ENCODE measurements around the gene SLC9A7.
"Not testable (repeated sequence)": the region's sequence is repeated elsewhere in the genome, so short reads cannot be mapped to it uniquely, and the experiment has no call there.

The SLC9A7 gene

GRCh38 chrX:46754586-46755061 is 4.3 kb downstream of the SLC9A7 start:
- no peak for DNase-seq (ENCODE audit: low read depth)

DNA sequence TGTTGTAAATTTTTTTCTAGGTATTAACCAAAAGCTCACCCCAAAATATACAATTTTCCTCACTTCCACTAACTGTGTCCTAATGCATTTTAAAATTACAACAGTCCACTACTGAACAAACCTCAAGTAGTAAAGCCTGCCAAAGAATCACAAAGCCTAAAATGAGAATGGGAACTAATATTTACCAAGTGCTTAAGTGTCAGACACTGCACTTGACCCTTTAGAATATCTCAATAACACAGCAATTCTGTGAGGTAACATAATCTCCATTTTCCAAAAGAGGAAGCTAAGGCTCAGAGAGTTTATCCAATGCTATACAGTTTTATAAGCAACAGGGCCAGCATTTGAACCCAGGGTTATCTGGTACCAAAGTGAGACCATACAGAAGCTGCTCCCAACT is 4.9 kb downstream of the SLC9A7 start:
- no peak for DNase-seq (ENCODE audit: low read depth)

DNA sequence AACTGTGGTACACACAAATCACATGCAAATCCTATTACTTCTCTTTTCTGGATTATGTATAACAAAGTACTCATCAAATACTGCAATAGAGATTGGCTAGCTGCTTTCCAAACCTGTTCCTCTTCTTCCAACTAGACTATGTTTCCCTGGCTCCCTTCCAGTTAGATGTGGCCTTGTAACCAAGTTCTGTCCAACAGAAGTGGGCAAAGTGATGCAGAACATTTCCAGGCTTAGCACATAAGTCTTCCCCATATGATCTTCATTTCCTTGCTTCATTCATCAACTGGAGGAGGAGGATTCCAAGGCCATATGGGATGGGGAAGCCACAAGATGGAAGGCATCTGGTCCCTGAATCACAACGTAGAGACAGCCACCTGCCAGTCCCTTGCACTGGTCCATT is 8.0 kb downstream of the SLC9A7 start:
- no peak for DNase-seq (ENCODE audit: low read depth)

GRCh38 chrX:46744009-46744408 is 14.9 kb downstream of the SLC9A7 start:
- no peak for DNase-seq (ENCODE audit: low read depth)

GRCh38 chrX:46743046-46743445 is 15.9 kb downstream of the SLC9A7 start:
- DNase-seq (ENCODE audit: low read depth) = no peak

DNA sequence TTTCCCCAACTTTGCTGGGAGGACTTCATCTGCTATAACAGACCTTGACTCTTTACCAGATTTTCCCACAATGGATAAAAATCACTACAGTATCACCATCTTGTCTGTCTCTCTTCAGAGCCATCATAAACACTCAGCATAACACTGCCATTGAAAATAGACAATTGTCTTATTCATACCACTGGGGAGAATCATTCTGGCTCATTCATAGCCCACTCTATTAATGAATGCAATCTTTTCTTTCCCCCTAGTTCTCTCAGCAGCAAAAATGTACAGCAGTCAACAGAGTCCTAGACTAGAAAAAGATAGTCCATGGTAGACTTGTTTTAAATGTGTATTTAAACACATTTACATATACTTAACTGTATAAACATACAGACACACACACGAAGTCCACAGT is 19.2 kb downstream of the SLC9A7 start:
- no peak for DNase-seq (ENCODE audit: low read depth)

DNA sequence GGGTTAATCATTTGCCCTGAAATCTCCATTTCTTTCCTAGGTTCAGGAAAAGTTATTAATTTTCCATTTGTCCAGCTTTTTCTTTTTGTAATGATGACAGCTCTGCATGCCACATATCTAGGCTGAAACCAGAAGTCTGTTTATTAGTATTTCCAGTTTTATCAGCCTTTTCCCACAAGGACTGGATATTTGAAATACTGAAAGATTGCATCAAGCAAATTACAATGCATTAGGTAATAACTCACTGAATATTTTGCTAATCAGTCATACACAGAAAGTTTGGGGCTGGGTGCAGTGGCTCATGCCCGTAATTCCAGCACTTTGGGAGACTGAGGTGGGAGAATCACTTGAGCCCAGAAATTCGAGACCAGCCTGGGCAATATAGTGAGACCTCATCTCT is 21.5 kb downstream of the SLC9A7 start:
- DNase-seq (ENCODE audit: low read depth) = no peak

DNA sequence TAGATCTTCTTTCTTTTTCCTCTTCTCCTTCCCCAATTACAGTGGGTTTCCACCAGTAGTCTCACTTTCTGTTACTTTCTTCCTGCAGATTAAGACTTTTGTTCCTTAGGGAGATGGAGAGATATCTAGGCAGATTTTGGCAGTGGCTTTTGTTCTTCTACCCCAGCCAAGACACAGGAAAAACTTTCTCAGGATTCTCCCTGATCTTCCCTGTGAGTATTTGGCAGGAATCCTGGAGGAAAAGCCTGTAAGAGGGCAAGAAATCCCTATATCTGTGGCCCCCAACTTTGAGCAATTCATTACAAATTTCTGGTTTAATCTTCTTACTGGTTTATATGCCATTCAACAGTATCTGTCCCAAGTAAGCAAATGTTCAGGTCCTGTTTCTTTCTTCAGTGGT is 21.9 kb downstream of the SLC9A7 start:
- no peak for DNase-seq (ENCODE audit: low read depth)

- DNase-seq (ENCODE audit: low read depth) = no peak
Measured at GRCh38 chrX:46735622-46736021, 23.3 kb downstream of the SLC9A7 start.

DNA sequence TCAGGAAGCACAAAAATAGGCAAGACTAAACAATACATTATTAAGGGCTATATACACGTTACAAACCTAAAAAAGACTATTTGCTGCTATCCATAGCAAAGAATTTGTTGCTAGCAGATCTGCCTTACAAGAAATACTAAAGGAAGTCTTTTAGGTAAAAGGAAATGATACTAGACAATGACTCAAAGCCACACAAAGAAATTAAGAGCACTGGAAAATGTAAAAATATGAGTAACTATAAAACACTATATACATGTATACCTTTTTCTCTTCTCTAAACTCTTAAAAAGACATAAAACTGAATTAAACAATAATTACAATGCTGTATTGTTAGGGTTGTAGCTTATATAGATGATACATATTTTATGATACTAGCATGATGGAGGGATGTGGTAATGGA is 25.7 kb downstream of the SLC9A7 start:
- no peak for DNase-seq (ENCODE audit: low read depth)

DNA sequence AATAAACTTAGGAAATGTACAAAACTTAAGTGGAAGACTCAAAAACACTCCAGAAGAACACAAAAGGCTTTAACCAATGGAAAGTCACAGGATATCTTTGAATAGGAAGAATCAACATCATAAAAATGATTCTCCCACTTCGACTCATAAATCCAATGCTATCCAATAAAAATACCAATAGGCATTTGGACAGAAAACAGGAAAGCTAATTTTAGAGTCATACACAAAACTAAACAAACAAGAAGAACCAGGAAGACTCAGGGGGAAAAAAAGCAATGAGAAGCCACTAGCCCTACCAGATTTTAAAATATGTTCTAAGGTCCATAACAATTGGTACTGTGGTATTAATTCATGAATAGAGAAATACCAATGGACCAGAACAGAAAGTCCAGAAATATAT is 28.2 kb downstream of the SLC9A7 start:
- DNase-seq (ENCODE audit: low read depth) = no peak

DNA sequence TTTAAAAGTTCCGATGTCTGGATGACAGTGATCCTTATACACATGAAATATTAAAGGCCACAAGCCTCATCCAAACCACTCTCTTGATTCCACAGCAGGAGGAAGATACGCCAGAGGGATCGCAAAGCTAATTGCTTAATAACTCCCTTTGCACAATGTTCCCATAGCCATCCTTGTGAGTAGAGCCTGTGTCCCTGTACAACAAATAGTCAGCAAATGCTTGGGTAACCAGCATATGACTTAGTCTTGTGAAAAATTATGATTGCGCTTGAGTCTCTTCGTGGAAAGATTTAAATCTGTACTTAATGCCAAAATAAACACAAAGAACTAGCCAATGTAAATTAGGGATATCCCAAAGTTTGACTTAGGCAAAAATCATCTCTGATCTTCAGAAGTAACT is 31.5 kb downstream of the SLC9A7 start:
- no peak for DNase-seq (ENCODE audit: low read depth)

DNA sequence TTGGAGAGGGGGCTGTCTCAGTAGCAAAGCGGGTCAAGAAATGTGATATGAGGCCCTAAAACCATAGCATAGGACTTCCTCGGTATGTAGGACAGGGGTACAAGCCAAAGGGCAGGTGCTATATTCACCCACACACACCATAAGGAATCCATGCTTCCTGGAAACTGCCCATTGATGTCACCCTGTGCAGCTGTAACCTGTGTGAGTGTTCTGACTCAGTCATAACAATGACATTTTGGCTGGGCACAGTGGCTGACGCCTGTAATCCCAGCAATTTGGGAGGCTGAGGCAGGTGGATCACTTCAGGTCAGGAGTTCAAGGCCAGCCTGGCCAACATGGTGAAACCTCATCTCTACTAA is 35.4 kb downstream of the SLC9A7 start:
- DNase-seq (ENCODE audit: low read depth) = not testable (repeated sequence)

DNA sequence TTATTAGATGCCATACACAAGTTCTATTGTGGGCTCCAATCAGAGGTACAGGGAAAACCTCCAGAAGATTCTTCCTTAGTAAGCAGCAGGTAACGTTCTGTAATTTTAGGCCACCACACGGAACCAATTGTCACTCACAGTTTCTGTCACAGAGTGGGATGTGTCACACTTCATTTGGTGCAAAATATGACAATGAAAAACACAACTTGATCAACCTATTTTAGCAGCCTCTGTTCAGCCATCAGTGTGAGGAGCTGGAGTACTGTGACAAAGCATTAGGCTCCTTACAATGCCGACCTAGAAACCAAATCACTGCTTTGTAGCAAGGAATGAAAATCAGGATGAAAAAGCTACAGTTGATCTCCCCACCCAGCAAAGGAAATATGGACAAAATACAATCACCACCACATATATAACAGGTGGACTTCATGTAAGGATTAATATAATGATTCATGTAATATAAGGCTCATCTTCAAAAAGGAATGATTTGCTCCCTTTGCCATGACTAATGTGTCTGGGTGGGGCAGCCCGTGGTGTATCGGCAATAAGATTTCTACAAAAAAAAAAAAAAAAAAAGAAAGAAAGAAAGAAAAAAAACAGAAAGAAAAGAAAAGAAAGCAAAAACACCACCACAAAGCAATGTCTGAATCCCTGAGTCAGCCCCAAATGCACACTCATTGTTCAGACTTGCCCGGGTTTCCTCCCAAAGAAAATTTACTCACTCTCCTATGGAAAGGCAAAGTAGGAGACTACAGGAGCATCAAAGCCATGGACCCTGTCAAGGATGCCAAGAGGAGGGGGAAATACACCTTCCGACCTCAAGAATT is 36.0 kb downstream of the SLC9A7 start:
- no peak for DNase-seq (ENCODE audit: low read depth)

- no peak for DNase-seq (ENCODE audit: low read depth)
Measured at GRCh38 chrX:46716796-46717195, 42.1 kb downstream of the SLC9A7 start.

DNA sequence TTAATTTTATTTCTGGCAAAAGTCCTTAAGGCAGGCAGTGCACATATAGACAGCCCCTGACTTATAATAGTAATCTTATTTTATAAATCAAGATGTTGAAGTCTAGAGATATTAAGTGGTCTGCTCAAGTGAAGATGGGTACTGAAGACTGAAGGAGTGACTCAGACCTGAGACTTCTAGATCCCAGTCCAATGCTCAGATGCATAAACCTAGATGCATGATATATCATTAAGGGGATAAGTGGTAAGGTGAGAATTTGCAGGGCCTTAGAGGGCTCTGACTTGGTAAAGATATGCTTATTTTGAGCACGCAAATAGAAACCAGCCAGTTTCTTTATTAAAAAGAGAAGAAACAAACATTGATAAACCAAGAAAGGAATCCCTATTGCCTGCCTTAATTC is 42.9 kb downstream of the SLC9A7 start:
- no peak for DNase-seq (ENCODE audit: low read depth)

DNA sequence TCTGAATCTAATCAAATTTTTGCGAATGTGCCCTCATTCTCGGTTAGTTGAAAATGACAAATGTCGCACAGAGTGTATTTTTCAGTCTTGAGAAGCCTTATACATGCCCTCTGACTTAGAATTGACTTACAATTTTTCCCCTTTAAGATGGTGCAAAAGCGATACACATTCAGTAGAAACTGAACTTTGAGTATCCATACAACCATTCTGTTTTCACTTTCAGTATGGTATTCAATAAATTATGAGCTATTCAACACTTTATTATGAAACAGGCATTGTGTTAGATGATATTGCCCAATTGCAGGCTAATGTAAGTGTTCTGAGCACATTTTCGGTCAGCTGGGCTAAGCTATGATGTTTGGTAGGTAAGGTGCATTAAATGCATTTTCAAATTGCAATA is 43.4 kb downstream of the SLC9A7 start:
- DNase-seq (ENCODE audit: low read depth) = no peak

DNA sequence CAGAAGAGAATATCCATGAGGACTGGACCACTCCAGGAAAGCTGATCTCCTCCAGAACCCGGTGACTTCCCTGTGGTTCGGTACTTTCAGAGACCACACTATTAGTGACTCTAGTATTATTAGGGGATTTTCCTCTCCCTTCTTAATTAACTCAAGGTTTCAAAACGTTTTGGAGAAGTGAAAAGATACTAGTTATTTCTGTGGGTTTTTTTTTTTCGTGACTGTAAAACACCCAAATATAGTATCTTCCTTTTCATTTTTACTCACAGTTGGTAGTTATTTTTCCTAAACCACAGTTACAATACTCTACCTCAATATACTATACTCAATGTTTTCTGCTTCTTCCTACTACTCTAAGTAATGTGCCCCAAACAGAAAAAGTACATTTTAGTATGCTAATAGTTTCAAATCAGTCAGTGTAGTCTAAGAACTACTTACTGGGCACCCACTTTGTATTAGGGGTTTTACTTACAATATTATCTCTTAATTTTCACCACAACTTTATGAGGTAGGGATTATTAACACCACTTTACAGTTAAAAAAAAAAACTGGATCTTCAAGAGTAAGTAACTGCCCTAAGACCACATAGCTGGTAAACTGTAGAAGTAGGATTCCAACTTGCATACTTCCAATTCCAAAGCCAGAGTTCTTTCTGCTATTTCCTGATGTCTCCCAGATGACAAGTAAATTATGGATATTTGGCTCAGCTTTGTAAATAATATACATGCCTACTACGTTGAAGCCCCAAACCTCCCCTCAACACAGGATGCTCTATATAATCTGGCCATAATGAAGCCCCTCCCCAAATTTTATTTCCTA is 45.0 kb downstream of the SLC9A7 start:
- no peak for DNase-seq (ENCODE audit: low read depth)

- no peak for DNase-seq (ENCODE audit: low read depth)
Measured at GRCh38 chrX:46712764-46713163, 46.2 kb downstream of the SLC9A7 start.

DNA sequence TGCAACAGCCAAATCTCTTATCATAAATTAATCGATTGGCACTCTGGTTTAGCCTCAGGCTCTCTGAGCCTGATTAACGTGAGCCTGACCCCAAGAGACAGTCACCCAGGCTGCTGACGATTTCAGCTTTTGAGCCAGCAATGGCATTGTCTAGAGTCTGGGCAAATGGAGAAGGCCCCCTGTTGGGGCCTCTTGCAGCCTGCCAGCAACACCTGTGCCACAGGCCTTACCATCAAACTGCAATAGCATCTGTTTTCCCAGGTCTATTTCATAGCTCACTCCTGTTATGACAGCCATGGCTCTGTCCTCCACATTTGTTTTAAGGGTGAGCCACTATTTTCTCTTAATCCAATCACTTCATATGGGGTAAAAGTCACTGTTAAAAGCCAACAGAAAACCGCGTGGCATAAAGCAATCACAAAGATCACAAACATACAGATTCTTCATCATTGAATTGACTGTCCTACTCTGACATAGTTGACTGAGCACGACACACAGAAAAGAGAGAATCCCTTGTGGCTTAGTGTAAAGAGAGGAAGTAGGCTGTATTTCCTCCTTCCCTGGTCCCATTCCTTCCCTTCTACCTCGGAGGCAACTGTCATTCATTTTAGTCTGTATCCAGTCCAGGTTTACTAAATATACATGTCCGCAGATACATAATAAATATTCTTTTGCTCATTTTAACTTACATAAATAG is 47.8 kb downstream of the SLC9A7 start:
- no peak for DNase-seq (ENCODE audit: low read depth)

DNA sequence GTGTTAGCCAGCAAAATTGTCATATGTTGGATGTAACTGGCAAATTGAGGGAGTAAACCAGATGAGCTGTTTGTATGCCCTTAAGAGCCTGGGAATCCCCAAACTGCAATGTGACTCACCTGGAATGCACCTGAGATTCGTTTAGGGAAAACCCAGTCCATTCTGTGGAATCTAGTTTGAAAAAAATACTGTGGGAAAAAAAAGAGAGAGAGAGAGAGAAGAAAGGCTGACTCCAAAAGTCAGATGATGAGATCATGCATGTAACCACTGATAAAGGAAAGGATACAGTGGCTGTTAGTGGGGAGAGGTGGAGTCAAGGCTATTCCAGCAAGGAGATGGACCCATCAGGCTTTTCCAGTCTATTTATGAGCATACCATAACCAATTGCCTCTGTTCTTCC is 48.5 kb downstream of the SLC9A7 start:
- DNase-seq (ENCODE audit: low read depth) = no peak

- no peak for DNase-seq (ENCODE audit: low read depth)
Measured at GRCh38 chrX:46707274-46707965, 51.5 kb downstream of the SLC9A7 start.
